Stimulated activated CD8-positive, alpha-beta memory T cell treated with anti-CD3 and anti-CD28 coated beads, Interleukin-2, amount 100 ng/mL, for 1 hour (primary cell): ENCODE measurements around the gene COMP.
A peak's percentile ranks its signal among the peaks of the same experiment; 100 is the strongest.

Experiments
- DNase-seq, 2 donors: peaks; one replicate each; pipeline ENCODE4 v3.0.0-alpha.2; 2020; ENCODE audit warnings: low read depth in 2 of 2

The COMP gene

GRCh38 chr19:18803550-18804138 is 12.5 kb upstream of the COMP start:
- DNase-seq, result no peak

GRCh38 chr19:18802354-18802753 is 11.2 kb upstream of the COMP start:
- DNase-seq, result no peak

- DNase-seq, result no peak
Observed at GRCh38 chr19:18800636-18801035, 9.5 kb upstream of the COMP start.

- DNase-seq, result no peak
Observed at GRCh38 chr19:18800079-18800478, 9.0 kb upstream of the COMP start.

- DNase-seq, result no peak
Observed at GRCh38 chr19:18799389-18799970, 8.4 kb upstream of the COMP start.

- no peak for DNase-seq
Observed at GRCh38 chr19:18798384-18799352, 7.6 kb upstream of the COMP start.

- no peak for DNase-seq
Observed at GRCh38 chr19:18796239-18796638, 5.1 kb upstream of the COMP start.

- no peak for DNase-seq
Observed at GRCh38 chr19:18795540-18795939, 4.4 kb upstream of the COMP start.

- no peak for DNase-seq
Observed at GRCh38 chr19:18794692-18795091, 3.6 kb upstream of the COMP start.

- DNase-seq, result no peak
Observed at GRCh38 chr19:18794029-18794313, 2.9 kb upstream of the COMP start.

GRCh38 chr19:18793144-18794028 is 2.3 kb upstream of the COMP start:
- no peak for DNase-seq

GRCh38 chr19:18792661-18793060 is 1.6 kb upstream of the COMP start:
- no peak for DNase-seq

GRCh38 chr19:18791315-18791678 is 192 bp upstream of the COMP start:
- no peak for DNase-seq

GRCh38 chr19:18789883-18790565 is 1.1 kb downstream of the COMP start:
- DNase-seq, result no peak

GRCh38 chr19:18789422-18789869 is 1.7 kb downstream of the COMP start:
- DNase-seq, result no peak

- no peak for DNase-seq
Observed at GRCh38 chr19:18788529-18789421, 2.3 kb downstream of the COMP start.

- DNase-seq, result peak; percentile 24 to 47
Observed at GRCh38 chr19:18785179-18786124, 5.7 kb downstream of the COMP start.

- no peak for DNase-seq
Observed at GRCh38 chr19:18784786-18785120, 6.4 kb downstream of the COMP start.
